Activated CD8-positive, alpha-beta T cell treated with anti-CD3 and anti-CD28 coated beads, Interleukin-2, amount 10 ng/mL, durations not matched to agents 7 days and 5 days (primary cell): ENCODE results near the gene TALDO1. TPM values are rescaled to one million over a fixed set of nuclear protein-coding genes. Genes with fewer than 3 reads are reported as not detected.

ENCODE experiments used
- ATAC-seq: fragments of 150-1000 bp; cut with Tn5 transposase; one replicate; pipeline ENCODE4 v1.10.0; 2021; ENCODE audit warnings: moderate library complexity
- CTCF ChIA-PET: fragments of 350-600 bp; sonication (Branson Sonifier 250); formaldehyde crosslinking; loops from one replicate; lab custom pipeline; 2021; ENCODE audit warnings: antibody characterized with exemption; lab: Charles Lee
- POLR2A ChIA-PET: fragments of 350-600 bp; sonication (Branson Sonifier 250); formaldehyde crosslinking; loops from one replicate; lab custom pipeline; 2021; ENCODE audit warnings: antibody characterized with exemption; lab: Charles Lee
- DNase-seq: peaks from one replicate; pipeline ENCODE4 v3.0.0-alpha.2; 2020
- H3K27ac Mint-ChIP-seq: one replicate; pipeline ENCODE4 v1.8.0; 2021; ENCODE audit warnings: mild to moderate bottlenecking, mixed read lengths
- H3K27me3 Mint-ChIP-seq: one replicate; pipeline ENCODE4 v1.8.0; 2021; ENCODE audit warnings: low read depth, mixed read lengths
- H3K36me3 Mint-ChIP-seq: one replicate; pipeline ENCODE4 v1.8.0; 2021; ENCODE audit warnings: low read depth, mixed read lengths
- H3K4me1 Mint-ChIP-seq: one replicate; pipeline ENCODE4 v1.8.0; 2021; ENCODE audit warnings: low read depth, mixed read lengths
- H3K4me3 Mint-ChIP-seq: one replicate; pipeline ENCODE4 v1.8.0; 2021; ENCODE audit warnings: mild to moderate bottlenecking, mixed read lengths
- H3K9me3 Mint-ChIP-seq: one replicate; pipeline ENCODE4 v1.8.0; 2022; ENCODE audit warnings: mixed read lengths; ENCODE audit not compliant: insufficient read depth
- total RNA-seq, 2 experiments: library from RNA; stranded (reverse); gene quantifications; one replicate each; pipeline ENCODE4 v1.2.3, GENCODE V29; 2021

Gene TALDO1
- total RNA-seq, 2 experiments from 2014 or later = 278 to 289 TPM

- H3K4me1 Mint-ChIP-seq = peaks cover 45% of the 10 kb centered on the region
- peak; percentile 85 for ATAC-seq
- H3K27ac Mint-ChIP-seq = peak within 1 kb of the TSS; percentile 97
- CTCF ChIA-PET = interaction anchor here (0.5 to 1.9 kb wide), 5 partner anchors 10 to 231 kb away, joined by 3 to 5 read pairs (median 3); partner anchors contain the start of genes CD151 and TSPAN4
- peak within 1 kb of the TSS; percentile 93 for H3K4me3 Mint-ChIP-seq
- no peaks in the 10 kb centered on the region for H3K9me3 Mint-ChIP-seq
- POLR2A ChIA-PET = interaction anchor here (0.6 to 2.3 kb wide), 9 partner anchors 10 to 83 kb away, joined by 3 to 27 read pairs (median 6); partner anchors contain the start of genes PNPLA2 and TSPAN4
- H3K36me3 Mint-ChIP-seq = peaks cover 39% of the 10 kb centered on the region
- no peaks in the 10 kb centered on the region for H3K27me3 Mint-ChIP-seq
- DNase-seq = peak; percentile 98
These were observed 62.2 kb downstream of the TALDO1 start, which contains the start of gene RPLP2 for GRCh38 chr11:809287-810039. TSS of gene RPLP2 (plus strand) at chr11:809967. CDS start at chr11:810235, 268 bp downstream.

GRCh38 chr11:810040-810567 lies 62.8 kb downstream of the TALDO1 start:
- Mint-ChIP-seq H3K27ac (peak overlapping the region; percentile 97), H3K4me3 (peak overlapping the region; percentile 93), H3K9me3 (no peaks in the 10 kb centered on the region), H3K4me1 (peaks cover 45% of the 10 kb centered on the region), H3K36me3 (peaks cover 39% of the 10 kb centered on the region), H3K27me3 (no peaks in the 10 kb centered on the region)
- POLR2A ChIA-PET = interaction anchor here (0.7 to 2.3 kb wide), 8 partner anchors 10 to 84 kb away, joined by 3 to 27 read pairs (median 6); partner anchors contain the start of genes PNPLA2 and TSPAN4
- CTCF ChIA-PET = interaction anchor here (1.0 to 1.5 kb wide), 2 partner anchors 10 to 22 kb away, joined by 3 read pairs; partner anchors contain the start of gene CD151
- peak; percentile 8 for ATAC-seq
- no peak for DNase-seq

GRCh38 chr11:811446-812245 lies 64.4 kb downstream of the TALDO1 start:
- no peak for DNase-seq
- ATAC-seq = no peak
- no peaks in the 10 kb centered on the region for H3K9me3 Mint-ChIP-seq
- peak overlapping the region; percentile 89 for H3K27ac Mint-ChIP-seq
- peak overlapping the region; percentile 93 for H3K4me3 Mint-ChIP-seq
- ChIA-PET CTCF (interaction anchor here (1.8 kb wide), 1 partner anchor 8 kb away, joined by 6 read pairs; no protein-coding TSS in a partner anchor), POLR2A (no interaction called here)
- peaks cover 42% of the 10 kb centered on the region for H3K4me1 Mint-ChIP-seq
- H3K36me3 Mint-ChIP-seq = peaks cover 39% of the 10 kb centered on the region
- H3K27me3 Mint-ChIP-seq = no peaks in the 10 kb centered on the region

GRCh38 chr11:812390-812789 lies 65.1 kb downstream of the TALDO1 start:
- ChIA-PET POLR2A (interaction anchor here (1.4 kb wide), 1 partner anchor 18 kb away, joined by 3 read pairs; no protein-coding TSS in a partner anchor), CTCF (interaction anchor here (1.8 kb wide), 1 partner anchor 7 kb away, joined by 6 read pairs; no protein-coding TSS in a partner anchor)
- DNase-seq (no peak), ATAC-seq (no peak)
- Mint-ChIP-seq H3K4me3 (peak overlapping the region; percentile 28), H3K9me3 (no peaks in the 10 kb centered on the region), H3K27me3 (no peaks in the 10 kb centered on the region), H3K4me1 (peaks cover 42% of the 10 kb centered on the region), H3K27ac (peak overlapping the region; percentile 52), H3K36me3 (peaks cover 39% of the 10 kb centered on the region)

GRCh38 chr11:813072-813455 lies 65.8 kb downstream of the TALDO1 start:
- peaks cover 36% of the 10 kb centered on the region for H3K36me3 Mint-ChIP-seq
- DNase-seq = no peak
- H3K9me3 Mint-ChIP-seq = no peaks in the 10 kb centered on the region
- CTCF ChIA-PET = no interaction called here
- ATAC-seq = no peak
- H3K27me3 Mint-ChIP-seq = no peaks in the 10 kb centered on the region
- H3K27ac Mint-ChIP-seq = no peak overlapping the region
- POLR2A ChIA-PET = interaction anchor here (1.4 kb wide), 1 partner anchor 17 kb away, joined by 3 read pairs; no protein-coding TSS in a partner anchor
- no peak overlapping the region for H3K4me3 Mint-ChIP-seq
- peaks cover 36% of the 10 kb centered on the region for H3K4me1 Mint-ChIP-seq

GRCh38 chr11:813456-814096 lies 66.3 kb downstream of the TALDO1 start:
- H3K36me3 Mint-ChIP-seq = peaks cover 36% of the 10 kb centered on the region
- ChIA-PET POLR2A (interaction anchor here (1.4 kb wide), 1 partner anchor 16 kb away, joined by 3 read pairs; no protein-coding TSS in a partner anchor), CTCF (no interaction called here)
- H3K27me3 Mint-ChIP-seq = no peaks in the 10 kb centered on the region
- H3K4me1 Mint-ChIP-seq = peaks cover 35% of the 10 kb centered on the region
- H3K4me3 Mint-ChIP-seq = no peak overlapping the region
- peak overlapping the region; percentile 55 for H3K27ac Mint-ChIP-seq
- DNase-seq (no peak), ATAC-seq (no peak)
- no peaks in the 10 kb centered on the region for H3K9me3 Mint-ChIP-seq

Other genes with a start within 250 kb of the TALDO1 start
- 100 to 1,000 TPM; 104 to 105 TPM for gene RNH1, start 240.2 kb upstream of the TALDO1 start, total RNA-seq
- 10 to 100 TPM; 58.7 to 68.9 TPM for gene HRAS, start 211.9 kb upstream of the TALDO1 start, total RNA-seq
- gene LRRC56, start 209.9 kb upstream of the TALDO1 start, total RNA-seq = 1 to 10 TPM; 1.9 to 2.2 TPM
- under 1 TPM; 0.34 to 0.81 TPM for gene LMNTD2, start 186.7 kb upstream of the TALDO1 start, total RNA-seq
- gene RASSF7, start 186.5 kb upstream of the TALDO1 start, total RNA-seq = 10 to 100 TPM; 32.2 to 36.1 TPM
- 10 to 100 TPM; 53.7 to 58.1 TPM for gene PHRF1, start 171.0 kb upstream of the TALDO1 start, total RNA-seq
- gene IRF7, start 131.5 kb upstream of the TALDO1 start, total RNA-seq = 100 to 1,000 TPM; 120 to 136 TPM
- gene CDHR5, start 122.5 kb upstream of the TALDO1 start, total RNA-seq = not detected
- gene SCT, start 120.3 kb upstream of the TALDO1 start, total RNA-seq = not detected
- under 1 TPM; 0.42 to 0.76 TPM for gene DRD4, start 110.2 kb upstream of the TALDO1 start, total RNA-seq
- gene DEAF1, start 52.2 kb upstream of the TALDO1 start, total RNA-seq = 10 to 100 TPM; 34.1 to 36.7 TPM
- gene TMEM80, start 51.6 kb upstream of the TALDO1 start, total RNA-seq = 10 to 100 TPM; 27.1 to 29.8 TPM
- gene EPS8L2, start 41.2 kb upstream of the TALDO1 start, total RNA-seq = 10 to 100 TPM; 13.9 to 15.0 TPM
- gene GATD1, start 30.0 kb downstream of the TALDO1 start, total RNA-seq = 10 to 100 TPM; 52.1 to 63.2 TPM
- gene CEND1, start 42.6 kb downstream of the TALDO1 start, total RNA-seq = 1 to 10 TPM in 1 of 2 experiments, under 1 TPM in 1; 0.61 to 1.9 TPM
- gene SLC25A22, start 50.8 kb downstream of the TALDO1 start, total RNA-seq = 10 to 100 TPM; 51.2 to 56.4 TPM
- gene PIDD1, start 57.8 kb downstream of the TALDO1 start, total RNA-seq = 10 to 100 TPM; 59.3 to 60.5 TPM
- 1,000 to 10,000 TPM; 2,268 to 2,338 TPM for gene RPLP2, start 62.5 kb downstream of the TALDO1 start, total RNA-seq
- gene PNPLA2, start 71.5 kb downstream of the TALDO1 start, total RNA-seq = 10 to 100 TPM; 67.3 to 76.6 TPM
- 10 to 100 TPM; 17.2 to 18.7 TPM for gene CRACR2B, start 80.5 kb downstream of the TALDO1 start, total RNA-seq
- 10 to 100 TPM; 27.0 to 29.7 TPM for gene CD151, start 85.5 kb downstream of the TALDO1 start, total RNA-seq
- gene POLR2L, start 95.1 kb downstream of the TALDO1 start, total RNA-seq = 100 to 1,000 TPM; 127 to 140 TPM
- gene TSPAN4, start 95.4 kb downstream of the TALDO1 start, total RNA-seq = 10 to 100 TPM; 20.0 to 21.7 TPM
- gene CHID1, start 163.3 kb downstream of the TALDO1 start, total RNA-seq = 10 to 100 TPM; 46.1 to 48.4 TPM
- 10 to 100 TPM; 40.1 to 54.0 TPM for gene AP2A2, start 178.4 kb downstream of the TALDO1 start, total RNA-seq